ENCODE results near the gene ALDOB. TPM values are rescaled to one million over a fixed set of nuclear protein-coding genes. Genes with fewer than 3 reads are reported as not detected.

The ALDOB gene
- total and polyA plus RNA-seq, 2 experiments from 2014 or later = not detected

- TF ChIP-seq, protein P1, sequence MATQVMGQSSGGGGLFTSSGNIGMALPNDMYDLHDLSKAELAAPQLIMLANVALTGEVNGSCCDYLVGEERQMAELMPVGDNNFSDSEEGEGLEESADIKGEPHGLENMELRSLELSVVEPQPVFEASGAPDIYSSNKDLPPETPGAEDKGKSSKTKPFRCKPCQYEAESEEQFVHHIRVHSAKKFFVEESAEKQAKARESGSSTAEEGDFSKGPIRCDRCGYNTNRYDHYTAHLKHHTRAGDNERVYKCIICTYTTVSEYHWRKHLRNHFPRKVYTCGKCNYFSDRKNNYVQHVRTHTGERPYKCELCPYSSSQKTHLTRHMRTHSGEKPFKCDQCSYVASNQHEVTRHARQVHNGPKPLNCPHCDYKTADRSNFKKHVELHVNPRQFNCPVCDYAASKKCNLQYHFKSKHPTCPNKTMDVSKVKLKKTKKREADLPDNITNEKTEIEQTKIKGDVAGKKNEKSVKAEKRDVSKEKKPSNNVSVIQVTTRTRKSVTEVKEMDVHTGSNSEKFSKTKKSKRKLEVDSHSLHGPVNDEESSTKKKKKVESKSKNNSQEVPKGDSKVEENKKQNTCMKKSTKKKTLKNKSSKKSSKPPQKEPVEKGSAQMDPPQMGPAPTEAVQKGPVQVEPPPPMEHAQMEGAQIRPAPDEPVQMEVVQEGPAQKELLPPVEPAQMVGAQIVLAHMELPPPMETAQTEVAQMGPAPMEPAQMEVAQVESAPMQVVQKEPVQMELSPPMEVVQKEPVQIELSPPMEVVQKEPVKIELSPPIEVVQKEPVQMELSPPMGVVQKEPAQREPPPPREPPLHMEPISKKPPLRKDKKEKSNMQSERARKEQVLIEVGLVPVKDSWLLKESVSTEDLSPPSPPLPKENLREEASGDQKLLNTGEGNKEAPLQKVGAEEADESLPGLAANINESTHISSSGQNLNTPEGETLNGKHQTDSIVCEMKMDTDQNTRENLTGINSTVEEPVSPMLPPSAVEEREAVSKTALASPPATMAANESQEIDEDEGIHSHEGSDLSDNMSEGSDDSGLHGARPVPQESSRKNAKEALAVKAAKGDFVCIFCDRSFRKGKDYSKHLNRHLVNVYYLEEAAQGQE (IDR thresholded peaks at IDR 0.05; ENCODE audit: unreplicated experiment) = no peak
- TF ChIP-seq CREB1 (CRISPR knock-in tag; IDR thresholded peaks at IDR 0.05; ENCODE audit: low read depth) (0 out of 2 replicates have a peak, but pooled peaks have one; percentile 24), ZNF331 (CRISPR knock-in tag; IDR thresholded peaks at IDR 0.05; ENCODE audit: low read depth) (no peak), POLR2AphosphoS5 (IDR thresholded peaks at IDR 0.05; ENCODE audit: low read depth) (no peak), EZH2 (IDR thresholded peaks at IDR 0.05; ENCODE audit: low read depth, unreplicated experiment) (no peak), ETS1 (IDR thresholded peaks at IDR 0.05) (no peak), STAT1 (IDR thresholded peaks at IDR 0.05; ENCODE audit: unreplicated experiment) (no peak)
- TF ChIP-seq, protein P2, sequence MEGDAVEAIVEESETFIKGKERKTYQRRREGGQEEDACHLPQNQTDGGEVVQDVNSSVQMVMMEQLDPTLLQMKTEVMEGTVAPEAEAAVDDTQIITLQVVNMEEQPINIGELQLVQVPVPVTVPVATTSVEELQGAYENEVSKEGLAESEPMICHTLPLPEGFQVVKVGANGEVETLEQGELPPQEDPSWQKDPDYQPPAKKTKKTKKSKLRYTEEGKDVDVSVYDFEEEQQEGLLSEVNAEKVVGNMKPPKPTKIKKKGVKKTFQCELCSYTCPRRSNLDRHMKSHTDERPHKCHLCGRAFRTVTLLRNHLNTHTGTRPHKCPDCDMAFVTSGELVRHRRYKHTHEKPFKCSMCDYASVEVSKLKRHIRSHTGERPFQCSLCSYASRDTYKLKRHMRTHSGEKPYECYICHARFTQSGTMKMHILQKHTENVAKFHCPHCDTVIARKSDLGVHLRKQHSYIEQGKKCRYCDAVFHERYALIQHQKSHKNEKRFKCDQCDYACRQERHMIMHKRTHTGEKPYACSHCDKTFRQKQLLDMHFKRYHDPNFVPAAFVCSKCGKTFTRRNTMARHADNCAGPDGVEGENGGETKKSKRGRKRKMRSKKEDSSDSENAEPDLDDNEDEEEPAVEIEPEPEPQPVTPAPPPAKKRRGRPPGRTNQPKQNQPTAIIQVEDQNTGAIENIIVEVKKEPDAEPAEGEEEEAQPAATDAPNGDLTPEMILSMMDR (conservative IDR thresholded peaks at IDR 0.05; ENCODE audit: low read depth in 2 of 2) = peak; percentile 75 to 84
Observed at GRCh38 chr9:101449071-101449721, 13.6 kb upstream of the ALDOB start (continued).

- ATAC-seq = no peak
- Mint-ChIP-seq H3K4me1 (peaks cover 7% of the 10 kb centered on the region), H3K4me3 (peak overlapping the region; percentile 76), H3K27ac (peak overlapping the region; percentile 84; the same call in 1 of the 2 replicates), H3K9me3 (peaks cover 22% of the 10 kb centered on the region), H3K36me3 (ENCODE audit: low read depth) (peaks cover 22% of the 10 kb centered on the region), H3K27me3 (ENCODE audit: insufficient read depth, low read depth, poor library complexity) (peaks cover 4% of the 10 kb centered on the region)
- DNase-seq (ENCODE audit: low spot score) = no peak
- H3K4me1 ChIP-seq (ENCODE audit: insufficient read depth) = 0 out of 2 replicates have a peak, but pooled peaks cover 3% of the 10 kb centered on the region
- H2AFZ ChIP-seq = peak overlapping the region; percentile 93
- H3K79me2 ChIP-seq (replicated peaks; ENCODE audit: insufficient read depth) = no peaks in the 10 kb centered on the region
- peak overlapping the region; percentile 68 for H3K4me2 ChIP-seq
- H3K9me2 ChIP-seq (ENCODE audit: insufficient read depth) = peaks cover 3% of the 10 kb centered on the region; the same call in 1 of the 2 replicates
- no peak overlapping the region for H3K27ac ChIP-seq (ENCODE audit: low read depth)
- H3F3A ChIP-seq (replicated peaks; ENCODE audit: low read depth) = no peaks in the 10 kb centered on the region
- H3K27me3 ChIP-seq (ENCODE audit: insufficient read depth) = no peaks in the 10 kb centered on the region
- TF ChIP-seq, protein P1 (IDR thresholded peaks at IDR 0.05; ENCODE audit: unreplicated experiment) = no peak
- TF ChIP-seq ZNF331 (CRISPR knock-in tag; IDR thresholded peaks at IDR 0.05; ENCODE audit: low read depth) (no peak), EZH2 (IDR thresholded peaks at IDR 0.05; ENCODE audit: low read depth, unreplicated experiment) (no peak), STAT1 (IDR thresholded peaks at IDR 0.05; ENCODE audit: unreplicated experiment) (no peak), ZNF114 (CRISPR knock-in tag; IDR thresholded peaks at IDR 0.05) (no peak), NANOG (IDR thresholded peaks at IDR 0.05; ENCODE audit: borderline replicate concordance) (no peak), EZH2phosphoT487 (IDR thresholded peaks at IDR 0.05; ENCODE audit: unreplicated experiment) (no peak), POLR2AphosphoS5 (IDR thresholded peaks at IDR 0.05; ENCODE audit: low read depth) (no peak), ETS1 (IDR thresholded peaks at IDR 0.05) (no peak), CREB1 (CRISPR knock-in tag; IDR thresholded peaks at IDR 0.05; ENCODE audit: low read depth) (no peak), JUNB (IDR thresholded peaks at IDR 0.05; ENCODE audit: unreplicated experiment) (no peak)
- H3K4me3 ChIP-seq = peak overlapping the region; percentile 70
- no peaks in the 10 kb centered on the region for H4K20me1 ChIP-seq (replicated peaks; ENCODE audit: insufficient read depth)
- no peaks in the 10 kb centered on the region for H3K36me3 ChIP-seq (ENCODE audit: insufficient read depth)
Observed at GRCh38 chr9:101448680-101449070, 13.1 kb upstream of the ALDOB start.
